A549 (cell line): Measurements from ENCODE around the gene OBP2A. TPM values are rescaled to one million over a fixed set of nuclear protein-coding genes. Genes with fewer than 3 reads are reported as not detected.

ENCODE experiments used
- ATAC-seq, 2 experiments: fragments of 200-7000 bp in 1 of 2; fragments of >200 bp in 1 of 2; cut with Nextera tagmentation in 1 of 2; cut with Tn5 transposase in 1 of 2; 3 replicates each; pipeline versions ENCODE4 v1.8.0 to v1.9.1; 2018 to 2020; ENCODE audit warnings: mild to moderate bottlenecking in 1 of 2, moderate library complexity in 1 of 2
- CTCF ChIA-PET: fragments of 300-600 bp; sonication (Branson Sonifier 250); formaldehyde crosslinking; extraction: SDS; loops from one replicate; lab custom pipeline; 2021; ENCODE audit warnings: antibody characterized with exemption, inconsistent platforms; lab: Yijun Ruan, JAX
- POLR2A ChIA-PET: fragments of 350-600 bp; formaldehyde crosslinking; extraction: SDS; loops from one replicate; lab custom pipeline; 2021; ENCODE audit warnings: antibody characterized with exemption, inconsistent platforms; lab: Yijun Ruan, JAX
- DNase-seq, 2 experiments: peaks; one replicate each; pipeline versions ENCODE4 v3.0.0 to v3.0.0-alpha.2; 2011 to 2016; ENCODE audit warnings: low read depth in 1 of 2, low spot score in 1 of 2
- FAIRE-seq: peaks from 2 replicates; lab custom pipeline; 2011; peaks lifted over from hg19 to GRCh38; lab: Jason Lieb, UNC
- H3K27ac ChIP-seq, 2 experiments: fragments of >200 bp; sonication (Bioruptor Twin); formaldehyde crosslinking; 3 replicates each; pipeline ENCODE4 v1.5.1; 2016 to 2017
- H3K4me1 ChIP-seq: fragments of >200 bp; sonication (Bioruptor Twin); formaldehyde crosslinking; 3 replicates; pipeline ENCODE4 v1.6.1; 2016
- H3K4me2 ChIP-seq: fragments of >200 bp; sonication (Bioruptor Twin); formaldehyde crosslinking; 3 replicates; pipeline ENCODE4 v1.6.1; 2016
- H3K4me3 ChIP-seq: fragments of >200 bp; sonication (Bioruptor Twin); formaldehyde crosslinking; 3 replicates; pipeline ENCODE4 v1.5.1; 2016
- H3K9me3 ChIP-seq: fragments of >200 bp; sonication (Bioruptor Twin); formaldehyde crosslinking; 3 replicates; pipeline ENCODE4 v1.6.1; 2016
- CBX2 ChIP-seq: fragments of 200-600 bp; sonication (generic); IDR thresholded peaks from 2 replicates; pipeline ENCODE4 v1.6.1; 2016; ENCODE audit warnings: low read depth, mild to moderate bottlenecking, borderline replicate concordance
- CBX8 ChIP-seq: fragments of 200-600 bp; sonication (generic); IDR thresholded peaks from 2 replicates; pipeline ENCODE4 v1.6.1; 2016
- CEBPB ChIP-seq, 2 experiments: fragments of >200 bp in 1 of 2; sonication (Bioruptor Twin) in 1 of 2; formaldehyde crosslinking in 1 of 2; IDR thresholded peaks; 2 replicates each; pipeline ENCODE4 v1.6.1; 2012 to 2016
- CHD2 ChIP-seq: fragments of 150-350 bp; IDR thresholded peaks from 2 replicates; pipeline ENCODE4 v1.6.1; 2014; ENCODE audit warnings: low read length; ENCODE audit not compliant: partially characterized antibody
- CHD4 ChIP-seq: fragments of 200-600 bp; sonication (generic); IDR thresholded peaks from 2 replicates; pipeline ENCODE4 v1.6.1; 2016; ENCODE audit warnings: antibody characterized with exemption, mild to moderate bottlenecking, borderline replicate concordance
- E2F6 ChIP-seq: IDR thresholded peaks from 2 replicates; pipeline ENCODE4 v1.6.1; 2012; ENCODE audit warnings: low read depth, borderline replicate concordance
- FOSB ChIP-seq: fragments of 250-450 bp; sonication (Bioruptor Pico); IDR thresholded peaks from 2 replicates; pipeline ENCODE4 v1.5.0; 2020; ENCODE audit warnings: mild to moderate bottlenecking, moderate library complexity
- GATA3 ChIP-seq: IDR thresholded peaks from 2 replicates; pipeline ENCODE4 v1.6.1; 2012; ENCODE audit warnings: borderline replicate concordance
- HEYL ChIP-seq: fragments of 250-450 bp; sonication (Bioruptor Pico); IDR thresholded peaks from 2 replicates; pipeline ENCODE4 v1.8.0; 2021; ENCODE audit warnings: mild to moderate bottlenecking, moderate library complexity
- HOXA7 ChIP-seq: fragments of 250-450 bp; sonication (Bioruptor Pico); IDR thresholded peaks from 2 replicates; pipeline ENCODE4 v1.5.0; 2020; ENCODE audit warnings: mild to moderate bottlenecking, moderate library complexity
- KDM1A ChIP-seq: fragments of 200-600 bp; sonication (generic); IDR thresholded peaks from 2 replicates; pipeline ENCODE4 v1.6.1; 2016; ENCODE audit warnings: low read depth, mild to moderate bottlenecking
- MAFK ChIP-seq: fragments of 450-650 bp; IDR thresholded peaks from 2 replicates; pipeline ENCODE4 v1.6.1; 2014; ENCODE audit not compliant: partially characterized antibody
- MAZ ChIP-seq: fragments of 150-350 bp; IDR thresholded peaks from 2 replicates; pipeline ENCODE4 v1.6.1; 2014; ENCODE audit warnings: antibody characterized with exemption, low read depth, low read length, borderline replicate concordance
- NPAS2 ChIP-seq: fragments of 250-450 bp; sonication (Bioruptor Pico); IDR thresholded peaks from 2 replicates; pipeline ENCODE4 v1.8.0; 2022; ENCODE audit warnings: mild to moderate bottlenecking, moderate library complexity, borderline replicate concordance
- PHF8 ChIP-seq: fragments of 200-600 bp; sonication (generic); IDR thresholded peaks from 2 replicates; pipeline ENCODE4 v1.6.1; 2016; ENCODE audit warnings: low read depth, mild to moderate bottlenecking, antibody characterized with exemption, moderate library complexity, borderline replicate concordance
- POLR2A ChIP-seq: IDR thresholded peaks from 2 replicates; pipeline ENCODE4 v1.6.1; 2012; ENCODE audit warnings: mild to moderate bottlenecking, low read length
- RARB ChIP-seq: fragments of 250-450 bp; sonication (Bioruptor Pico); IDR thresholded peaks from 2 replicates; pipeline ENCODE4 v1.8.0; 2021; ENCODE audit warnings: mild to moderate bottlenecking, moderate library complexity
- RCOR1 ChIP-seq: fragments of 150-350 bp; IDR thresholded peaks from 2 replicates; pipeline ENCODE4 v1.6.1; 2014; ENCODE audit warnings: antibody characterized with exemption, low read length, low read depth
- RFX5 ChIP-seq: fragments of 450-650 bp; IDR thresholded peaks from 2 replicates; pipeline ENCODE4 v1.7.1; 2014; ENCODE audit warnings: antibody characterized with exemption, mild to moderate bottlenecking, moderate library complexity
- SMC3 ChIP-seq: fragments of >200 bp; sonication (Bioruptor Twin); formaldehyde crosslinking; IDR thresholded peaks from 3 replicates; pipeline ENCODE4 v1.6.1; 2018; ENCODE audit warnings: inconsistent platforms
- TP53 ChIP-seq: fragments of 250-450 bp; sonication (Bioruptor Pico); IDR thresholded peaks from 2 replicates; pipeline ENCODE4 v1.5.0; 2021; ENCODE audit warnings: mild to moderate bottlenecking, moderate library complexity
- ZC3H11A ChIP-seq: fragments of 450-650 bp; IDR thresholded peaks from 2 replicates; pipeline ENCODE4 v1.6.1; 2014; ENCODE audit warnings: antibody characterized with exemption, mild to moderate bottlenecking
- ZFP36 ChIP-seq: fragments of 450-650 bp; IDR thresholded peaks from 2 replicates; pipeline ENCODE4 v1.6.1; 2014; ENCODE audit warnings: borderline replicate concordance; ENCODE audit not compliant: partially characterized antibody
- ZNF302 ChIP-seq: fragments of 250-450 bp; sonication (Bioruptor Pico); IDR thresholded peaks from 2 replicates; pipeline ENCODE4 v1.9.0; 2021; ENCODE audit warnings: inconsistent platforms, mild to moderate bottlenecking, moderate library complexity
- ZSCAN20 ChIP-seq: fragments of 250-450 bp; sonication (Bioruptor Pico); IDR thresholded peaks from 2 replicates; pipeline ENCODE4 v1.8.0; 2022; ENCODE audit warnings: mild to moderate bottlenecking, moderate library complexity
- WGBS: methylation state at CpG from one replicate; pipeline ENCODE4 v1.1.6; 2017; ENCODE audit errors: missing lambda C conversion rate; 5-methylcytosine and 5-hydroxymethylcytosine counted together
- polyA plus RNA-seq, 4 experiments: library from polyadenylated mRNA; depleted of rRNA in 3 of 4; stranded (reverse); fragments of >200 nt; fragmentation: RNase III in 1 of 4; extraction: RNeasy Plus Mini Kit Qiagen cat#74134 plus additional on column Dnase treatment in 1 of 4; gene quantifications; 2 replicates in 3 of 4; 3 replicates in 1 of 4; pipeline ENCODE4 v1.2.3, GENCODE V29; 2011 to 2017
- TF ChIP-seq, protein P1 (sequence below): IDR thresholded peaks from 2 replicates; pipeline ENCODE4 v1.6.1; 2012
- TF ChIP-seq, protein P2 (sequence below): fragments of 250-450 bp; sonication (Bioruptor Pico); IDR thresholded peaks from 2 replicates; pipeline ENCODE4 v1.5.0; 2020; ENCODE audit warnings: low read depth, mild to moderate bottlenecking, moderate library complexity
- TF ChIP-seq, protein P3 (sequence below): fragments of >200 bp; sonication (Bioruptor Twin); formaldehyde crosslinking; IDR thresholded peaks from 2 replicates; pipeline ENCODE4 v1.6.1; 2016
- TF ChIP-seq, protein P4 (sequence below): fragments of >200 bp; sonication (Bioruptor Twin); formaldehyde crosslinking; IDR thresholded peaks from 3 replicates; pipeline ENCODE4 v1.6.1; 2016

Gene OBP2A
- polyA plus RNA-seq, 2 of the 4 experiments (the other 2 are of a cell fraction), result not detected

GRCh38 chr9:135552698-135553171 lies 6.8 kb downstream of the OBP2A start:
- Histone ChIP-seq H3K4me3 (no peak overlapping the region), H3K4me1 (0 out of 3 replicates have a peak, but pooled peaks cover 2% of the 10 kb centered on the region), H3K27ac (no peak overlapping the region), H3K4me2 (no peak overlapping the region), H3K9me3 (no peaks in the 10 kb centered on the region)
- ATAC-seq, result no peak
- no peak for DNase-seq
- CTCF ChIA-PET, result interaction anchor here (0.7 to 1.3 kb wide), 4 partner anchors 17 to 1881 kb away, joined by 3 to 4 read pairs (median 3); no protein-coding TSS in a partner anchor
- no peak for FAIRE-seq
- POLR2A ChIA-PET, result no interaction called here
- TF ChIP-seq MAZ (no peak), CBX2 (no peak), RFX5 (no peak), CEBPB (IDR thresholded peaks at IDR 0.05) (no peak), TP53 (CRISPR knock-in tag) (no peak), KDM1A (no peak), CHD2 (no peak), GATA3 (no peak), E2F6 (no peak), CHD4 (no peak), ZNF302 (CRISPR knock-in tag) (no peak), SMC3 (no peak), CBX8 (no peak), ZFP36 (no peak), RCOR1 (no peak), RARB (CRISPR knock-in tag) (no peak)
- TF ChIP-seq, protein P1, sequence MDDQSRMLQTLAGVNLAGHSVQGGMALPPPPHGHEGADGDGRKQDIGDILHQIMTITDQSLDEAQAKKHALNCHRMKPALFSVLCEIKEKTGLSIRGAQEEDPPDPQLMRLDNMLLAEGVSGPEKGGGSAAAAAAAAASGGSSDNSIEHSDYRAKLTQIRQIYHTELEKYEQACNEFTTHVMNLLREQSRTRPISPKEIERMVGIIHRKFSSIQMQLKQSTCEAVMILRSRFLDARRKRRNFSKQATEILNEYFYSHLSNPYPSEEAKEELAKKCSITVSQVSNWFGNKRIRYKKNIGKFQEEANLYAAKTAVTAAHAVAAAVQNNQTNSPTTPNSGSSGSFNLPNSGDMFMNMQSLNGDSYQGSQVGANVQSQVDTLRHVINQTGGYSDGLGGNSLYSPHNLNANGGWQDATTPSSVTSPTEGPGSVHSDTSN, result no peak
- TF ChIP-seq, protein P2, sequence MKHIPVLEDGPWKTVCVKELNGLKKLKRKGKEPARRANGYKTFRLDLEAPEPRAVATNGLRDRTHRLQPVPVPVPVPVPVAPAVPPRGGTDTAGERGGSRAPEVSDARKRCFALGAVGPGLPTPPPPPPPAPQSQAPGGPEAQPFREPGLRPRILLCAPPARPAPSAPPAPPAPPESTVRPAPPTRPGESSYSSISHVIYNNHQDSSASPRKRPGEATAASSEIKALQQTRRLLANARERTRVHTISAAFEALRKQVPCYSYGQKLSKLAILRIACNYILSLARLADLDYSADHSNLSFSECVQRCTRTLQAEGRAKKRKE (CRISPR knock-in tag), result no peak
- 80% methylated on average over 6 of the region's 19 CpGs for WGBS

GRCh38 chr9:135554718-135555117 lies 8.8 kb downstream of the OBP2A start:
- H3K4me1 ChIP-seq, result 0 out of 3 replicates have a peak, but pooled peaks cover 2% of the 10 kb centered on the region
- WGBS, result 22% methylated on average over 4 of the region's 4 CpGs
- DNase-seq (peak in 1 of 2 experiments; percentile 21), FAIRE-seq (no peak)
- no peak overlapping the region for H3K27ac ChIP-seq
- H3K9me3 ChIP-seq, result no peaks in the 10 kb centered on the region
- POLR2A ChIA-PET, result no interaction called here
- no peak overlapping the region for H3K4me3 ChIP-seq
- TF ChIP-seq POLR2A (no peak), ZSCAN20 (no peak), HEYL (no peak), ZNF302 (CRISPR knock-in tag) (no peak), RCOR1 (no peak), HOXA7 (CRISPR knock-in tag) (no peak), MAFK (no peak), ZC3H11A (no peak), NPAS2 (CRISPR knock-in tag) (no peak), FOSB (CRISPR knock-in tag) (no peak), PHF8 (no peak)
- TF ChIP-seq, protein P3, sequence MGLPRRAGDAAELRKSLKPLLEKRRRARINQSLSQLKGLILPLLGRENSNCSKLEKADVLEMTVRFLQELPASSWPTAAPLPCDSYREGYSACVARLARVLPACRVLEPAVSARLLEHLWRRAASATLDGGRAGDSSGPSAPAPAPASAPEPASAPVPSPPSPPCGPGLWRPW, result no peak
- TF ChIP-seq, protein P4, sequence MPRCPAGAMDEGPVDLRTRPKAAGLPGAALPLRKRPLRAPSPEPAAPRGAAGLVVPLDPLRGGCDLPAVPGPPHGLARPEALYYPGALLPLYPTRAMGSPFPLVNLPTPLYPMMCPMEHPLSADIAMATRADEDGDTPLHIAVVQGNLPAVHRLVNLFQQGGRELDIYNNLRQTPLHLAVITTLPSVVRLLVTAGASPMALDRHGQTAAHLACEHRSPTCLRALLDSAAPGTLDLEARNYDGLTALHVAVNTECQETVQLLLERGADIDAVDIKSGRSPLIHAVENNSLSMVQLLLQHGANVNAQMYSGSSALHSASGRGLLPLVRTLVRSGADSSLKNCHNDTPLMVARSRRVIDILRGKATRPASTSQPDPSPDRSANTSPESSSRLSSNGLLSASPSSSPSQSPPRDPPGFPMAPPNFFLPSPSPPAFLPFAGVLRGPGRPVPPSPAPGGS, result no peak
- TF ChIP-seq, protein P1, result no peak
- TF ChIP-seq, all 56 proteins: peak for 0
- 0 out of 3 replicates have a peak overlapping the region, but pooled peaks have one; percentile 3 for H3K4me2 ChIP-seq
- CTCF ChIA-PET, result no interaction called here
- peak in 1 of 2 experiments; percentile 40; a peak in 1 of 6 replicates for ATAC-seq
